Ramos (cell line): ENCODE results near the gene FMNL2.
"Not testable (repeated sequence)": the region's sequence is repeated elsewhere in the genome, so short reads cannot be mapped to it uniquely, and the experiment has no call there.

Experiments
- in situ Hi-C: fragments of 300-500 bp; cut with MboI; formaldehyde crosslinking; loops from one replicate; pipeline ENCODE4 v1.14.3; 2022; ENCODE audit warnings: low sequenced_read_pairs; ENCODE audit not compliant: unreplicated experiment

The FMNL2 gene

GRCh38 chr2:152462779-152463178 lies 127.8 kb downstream of the FMNL2 start:
- in situ Hi-C loops: no loop called here

- in situ Hi-C loops: no loop called here
Measured at GRCh38 chr2:152464851-152465470, 130.0 kb downstream of the FMNL2 start.

GRCh38 chr2:152465541-152465940 lies 130.6 kb downstream of the FMNL2 start:
- in situ Hi-C loops: no loop called here

GRCh38 chr2:152466041-152466440 lies 131.1 kb downstream of the FMNL2 start:
- in situ Hi-C loops: no loop called here

- in situ Hi-C loops: no loop called here
Measured at GRCh38 chr2:152466980-152467676, 132.2 kb downstream of the FMNL2 start.

GRCh38 chr2:152467677-152468410 lies 132.9 kb downstream of the FMNL2 start:
- in situ Hi-C loops: no loop called here

GRCh38 chr2:152468899-152469692 lies 134.1 kb downstream of the FMNL2 start:
- in situ Hi-C loops: no loop called here

- in situ Hi-C loops: no loop called here
Measured at GRCh38 chr2:152470861-152471854, 136.2 kb downstream of the FMNL2 start.

GRCh38 chr2:152472481-152472887 lies 137.5 kb downstream of the FMNL2 start:
- in situ Hi-C loops: no loop called here

GRCh38 chr2:152473151-152473857 lies 138.3 kb downstream of the FMNL2 start:
- in situ Hi-C loops: no loop called here

GRCh38 chr2:152474523-152474922 lies 139.5 kb downstream of the FMNL2 start:
- in situ Hi-C loops: not testable (repeated sequence)

GRCh38 chr2:152475982-152476381 lies 141.0 kb downstream of the FMNL2 start:
- in situ Hi-C loops: no loop called here

- in situ Hi-C loops: no loop called here
Measured at GRCh38 chr2:152477347-152478092, 142.5 kb downstream of the FMNL2 start.

- in situ Hi-C loops: no loop called here
Measured at GRCh38 chr2:152479282-152479681, 144.3 kb downstream of the FMNL2 start.

- in situ Hi-C loops: no loop called here
Measured at GRCh38 chr2:152480821-152481399, 145.9 kb downstream of the FMNL2 start.

GRCh38 chr2:152481881-152482583 lies 147.1 kb downstream of the FMNL2 start:
- in situ Hi-C loops: no loop called here
